NOMO-1 (cell line): ENCODE measurements around the gene MAP7D2.

ENCODE experiments used
- DNase-seq, 2 experiments: peaks; one replicate each; lab custom pipeline; 2025; ENCODE audit not compliant: unreplicated experiment in 2 of 2; lab: John Stamatoyannopoulos, UW

The MAP7D2 gene

GRCh38 chrX:19981947-19982346 lies 134.8 kb downstream of the MAP7D2 start:
- DNase-seq: no peak

GRCh38 chrX:19975845-19976244 lies 140.9 kb downstream of the MAP7D2 start:
- no peak for DNase-seq

GRCh38 chrX:19972984-19973383 lies 143.7 kb downstream of the MAP7D2 start:
- no peak for DNase-seq

- no peak for DNase-seq
These were observed 148.4 kb downstream of the MAP7D2 start for GRCh38 chrX:19968276-19968675.

GRCh38 chrX:19966056-19966455 lies 150.7 kb downstream of the MAP7D2 start:
- DNase-seq: no peak

GRCh38 chrX:19964017-19964710 lies 152.5 kb downstream of the MAP7D2 start:
- DNase-seq: no peak

- no peak for DNase-seq
These were observed 155.8 kb downstream of the MAP7D2 start for GRCh38 chrX:19960913-19961312.

GRCh38 chrX:19958552-19959486 lies 157.9 kb downstream of the MAP7D2 start:
- DNase-seq: no peak

GRCh38 chrX:19956923-19957322 lies 159.8 kb downstream of the MAP7D2 start:
- no peak for DNase-seq
